ENCODE results near the gene CRYBB3.
"Not testable (repeated sequence)": the region's sequence is repeated elsewhere in the genome, so short reads cannot be mapped to it uniquely, and the experiment has no call there.

Gene CRYBB3

DNA sequence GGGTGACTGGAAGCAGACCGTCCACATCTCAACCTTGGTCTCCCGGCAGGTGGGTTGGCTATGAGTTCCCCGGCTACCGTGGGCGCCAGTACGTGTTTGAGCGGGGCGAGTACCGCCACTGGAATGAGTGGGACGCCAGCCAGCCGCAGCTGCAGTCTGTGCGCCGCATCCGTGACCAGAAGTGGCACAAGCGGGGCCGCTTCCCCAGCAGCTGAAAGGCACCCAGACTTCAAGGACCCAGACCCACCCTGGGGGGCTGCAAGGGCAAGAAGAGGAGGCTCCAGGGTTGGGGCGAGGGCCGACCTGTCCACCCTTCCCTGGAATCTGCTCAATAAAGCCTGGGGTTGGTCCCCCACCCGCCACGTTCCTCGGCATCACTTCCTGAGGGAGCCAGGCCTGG, 7.3 kb downstream of the CRYBB3 start:
- no peak for DNase-seq (ENCODE audit: low spot score)

DNA sequence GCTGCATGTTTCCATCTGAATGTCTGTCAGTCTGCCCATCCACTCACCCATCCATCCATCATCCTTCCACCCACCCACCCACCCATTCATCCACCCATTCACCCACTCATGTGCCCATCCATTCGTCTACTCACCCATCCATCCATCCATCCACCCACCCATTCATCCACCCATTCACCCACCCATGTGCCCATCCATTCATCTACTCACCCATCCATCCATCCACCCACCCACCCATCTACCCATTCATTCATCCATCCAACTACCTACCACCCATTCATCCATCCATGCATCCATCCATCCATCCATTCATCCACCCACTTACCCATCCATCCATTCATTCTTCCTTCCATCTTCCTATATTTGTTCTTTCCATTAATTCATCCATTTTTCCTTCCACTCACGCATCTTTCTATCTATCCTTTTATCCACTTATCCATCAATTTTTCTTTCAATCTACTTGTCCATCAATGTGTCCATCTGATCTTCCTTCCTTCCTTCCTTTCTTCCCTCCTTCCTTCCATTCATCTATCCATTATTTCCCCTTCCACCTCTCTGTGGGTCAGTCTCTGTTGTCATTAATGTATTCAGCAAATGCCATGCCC, 8.0 kb downstream of the CRYBB3 start:
- no peak for DNase-seq (ENCODE audit: low spot score)

DNA sequence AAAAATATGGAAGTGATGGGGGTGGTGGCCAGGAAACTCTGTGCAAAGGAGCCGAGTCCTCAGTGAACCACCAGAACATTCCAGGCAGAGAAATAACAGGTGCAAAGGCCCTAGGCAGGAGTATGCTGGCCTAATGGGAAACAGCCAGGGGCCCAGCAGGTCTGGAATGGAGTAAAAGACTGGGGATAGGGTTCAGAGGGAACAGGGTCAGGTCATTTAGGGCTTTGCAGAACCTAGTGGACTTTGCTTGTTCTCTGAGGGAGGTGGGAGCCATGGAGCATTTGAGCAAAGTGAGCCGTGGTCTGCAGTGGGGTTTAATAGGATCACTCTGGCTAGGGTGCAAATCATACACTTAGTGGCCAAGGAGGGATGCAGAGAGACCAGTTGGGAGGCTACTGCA, 8.7 kb downstream of the CRYBB3 start:
- no peak for DNase-seq (ENCODE audit: low spot score)

DNA sequence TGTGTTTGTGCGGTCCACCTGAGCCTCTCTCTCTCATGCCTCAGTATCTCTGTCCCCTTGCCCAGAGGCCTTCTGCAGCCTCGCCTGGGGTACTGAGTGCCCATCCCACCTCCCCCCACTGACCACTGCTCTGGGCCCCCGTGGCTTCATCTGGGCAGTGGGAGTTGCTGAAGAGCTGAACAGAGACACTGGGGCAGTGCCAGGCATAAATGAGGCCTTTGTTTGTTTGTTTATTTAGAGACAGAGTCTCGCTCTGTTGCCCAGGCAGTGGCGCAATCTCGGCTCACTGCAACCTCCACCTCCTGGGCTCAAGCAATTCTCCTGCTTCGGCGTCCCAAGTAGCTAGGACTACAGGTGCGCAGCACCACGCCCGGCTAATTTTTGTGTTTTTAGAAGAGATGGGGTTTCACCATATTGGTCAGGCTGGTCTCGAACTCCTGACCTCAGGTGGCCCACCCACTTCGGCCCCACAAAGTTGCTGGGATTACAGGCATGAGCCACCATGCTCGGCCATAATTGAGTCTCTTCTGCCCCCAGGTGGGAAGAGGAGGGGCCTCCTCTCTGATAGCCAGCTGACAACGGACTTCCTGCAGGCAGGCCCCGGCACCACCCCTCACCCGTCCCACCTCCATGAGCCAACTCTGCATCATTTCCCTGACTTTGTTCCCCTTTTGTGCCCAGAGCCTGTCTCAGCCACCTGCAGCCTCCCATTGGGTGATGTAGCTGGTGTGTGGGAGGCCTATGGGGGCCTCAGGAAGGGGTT, 9.3 kb downstream of the CRYBB3 start:
- no peak for DNase-seq (ENCODE audit: low spot score)

DNA sequence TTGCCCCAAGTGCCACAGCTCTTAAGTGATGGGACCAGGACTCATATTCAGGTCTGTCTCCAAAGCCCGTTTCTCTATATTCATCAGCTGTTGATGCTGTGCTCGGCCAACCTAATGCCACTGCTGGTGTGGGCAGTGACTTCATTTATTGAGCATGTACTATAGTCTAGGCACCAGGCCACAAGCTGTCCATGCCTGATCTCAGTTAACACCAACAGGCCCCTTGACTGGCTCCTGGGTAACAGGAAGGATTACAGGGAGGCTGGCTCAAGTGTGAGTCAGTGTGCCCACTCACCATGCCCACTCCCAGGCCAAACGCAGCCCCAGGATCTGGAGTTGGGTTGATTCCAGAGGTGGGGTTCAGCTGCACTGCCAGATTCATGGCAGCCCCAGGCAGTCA, 11.1 kb downstream of the CRYBB3 start:
- DNase-seq (ENCODE audit: low spot score), result no peak

DNA sequence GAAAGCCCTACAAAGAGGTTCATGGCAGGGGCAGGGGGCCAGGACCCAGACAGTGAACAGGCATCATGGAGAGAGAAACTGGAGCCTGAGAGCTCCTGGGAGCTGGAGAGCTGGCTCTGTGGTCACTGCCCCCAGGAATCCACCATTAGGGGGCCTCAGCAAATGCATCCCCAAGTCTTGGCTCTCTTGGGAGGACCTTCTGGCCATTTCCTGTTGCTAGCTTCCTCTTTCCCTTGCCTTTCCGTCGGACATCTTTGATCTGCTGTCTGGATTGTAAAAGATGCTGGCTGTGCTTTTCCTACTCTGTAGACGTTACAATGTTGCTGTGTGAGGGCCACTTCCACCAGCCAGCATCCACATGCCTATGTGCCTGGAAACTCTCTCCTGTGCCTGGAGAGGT, 12.7 kb downstream of the CRYBB3 start:
- no peak for DNase-seq (ENCODE audit: low spot score)

DNA sequence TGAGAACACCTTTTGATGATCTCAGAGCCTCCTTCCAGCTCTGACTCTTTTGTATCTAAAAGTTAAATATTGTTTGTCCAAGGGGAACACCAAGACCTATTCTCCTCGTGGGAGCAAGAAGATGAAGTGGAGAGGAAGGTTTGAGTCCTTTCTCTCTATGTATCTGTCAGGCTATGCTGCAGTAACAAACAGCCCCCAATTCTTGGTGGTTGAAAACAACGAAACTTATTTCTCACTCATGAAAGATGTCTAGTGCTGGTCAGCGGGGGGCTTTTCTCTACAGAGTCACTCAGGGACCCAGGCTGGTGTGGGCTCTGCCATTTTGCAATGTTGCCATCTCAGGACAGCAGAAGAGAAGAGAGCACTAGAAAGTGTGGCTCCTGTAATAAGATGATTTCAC, 13.6 kb downstream of the CRYBB3 start:
- DNase-seq (ENCODE audit: low spot score), result no peak

DNA sequence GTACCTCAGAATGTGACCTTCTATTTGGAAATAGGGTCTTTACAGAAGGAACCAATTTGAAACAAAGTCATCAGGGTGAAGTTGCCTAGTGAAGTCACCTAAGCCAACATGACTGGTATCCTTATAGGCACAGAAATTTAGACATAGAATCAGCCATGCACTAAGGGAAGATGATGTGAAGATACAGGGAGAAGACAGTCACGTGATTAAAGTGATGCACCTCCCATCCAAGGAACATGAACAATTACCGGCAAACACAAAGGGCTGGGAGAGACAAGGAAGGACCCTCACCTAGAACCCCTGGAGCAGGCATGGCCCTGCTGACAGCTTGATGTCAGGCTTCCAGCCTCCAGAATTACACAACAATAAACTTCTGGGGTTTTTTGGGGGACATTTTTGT, 16.6 kb downstream of the CRYBB3 start:
- no peak for DNase-seq (ENCODE audit: low spot score)

DNA sequence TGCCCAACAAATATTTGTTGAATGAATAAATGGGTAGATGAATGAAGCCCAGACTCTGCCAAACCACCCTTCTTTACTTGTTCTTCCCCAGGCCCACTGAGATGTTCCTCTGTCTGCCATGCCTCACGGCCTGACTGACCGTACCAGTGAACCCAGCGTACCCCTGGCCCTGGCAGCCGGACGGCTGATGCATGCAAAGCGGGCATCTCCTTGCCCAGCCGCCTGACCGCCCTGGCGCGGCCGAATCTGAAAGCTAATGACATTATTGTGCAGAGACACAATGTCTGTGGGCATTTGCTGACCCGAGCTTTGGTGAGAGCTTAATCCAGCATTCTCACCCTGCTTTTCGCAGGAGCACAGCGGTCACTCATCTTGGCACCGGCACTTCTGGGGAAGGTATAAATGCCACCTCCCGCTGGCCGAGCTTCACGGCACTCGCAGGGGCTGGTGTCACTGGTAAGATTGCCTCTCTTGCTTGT, 19.6 kb downstream of the CRYBB3 start, which contains the start of gene CRYBB2:
CRYBB2 (plus strand) TSS at position 429 of the 479 bp plus-strand sequence. CDS start 1,791 bp downstream, outside the sequence.
- DNase-seq (ENCODE audit: low spot score), result no peak

DNA sequence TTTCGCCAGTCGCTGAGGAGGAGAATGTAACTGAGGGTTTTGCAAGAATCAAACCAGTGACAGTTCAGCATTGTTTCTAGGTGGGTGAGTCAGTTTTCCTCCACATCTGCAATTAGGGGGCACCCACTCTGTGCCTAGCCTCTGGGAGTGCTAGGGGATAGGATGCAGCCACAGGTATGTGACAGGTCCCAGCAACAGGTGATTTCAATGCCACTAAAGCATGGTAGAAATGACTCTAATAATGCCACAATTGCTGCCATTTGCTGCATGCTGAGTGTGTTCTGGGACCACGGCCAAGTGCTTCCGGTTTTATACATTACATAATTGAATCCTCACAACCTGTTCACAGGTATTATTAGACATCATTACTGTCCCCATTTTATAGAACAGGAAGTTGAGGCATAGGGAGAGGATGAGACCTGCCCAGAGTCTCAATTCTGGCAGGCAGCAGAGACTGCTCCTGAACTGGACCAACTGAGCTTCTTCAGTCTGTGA, 20.3 kb downstream of the CRYBB3 start:
- DNase-seq (ENCODE audit: low spot score), result no peak

DNA sequence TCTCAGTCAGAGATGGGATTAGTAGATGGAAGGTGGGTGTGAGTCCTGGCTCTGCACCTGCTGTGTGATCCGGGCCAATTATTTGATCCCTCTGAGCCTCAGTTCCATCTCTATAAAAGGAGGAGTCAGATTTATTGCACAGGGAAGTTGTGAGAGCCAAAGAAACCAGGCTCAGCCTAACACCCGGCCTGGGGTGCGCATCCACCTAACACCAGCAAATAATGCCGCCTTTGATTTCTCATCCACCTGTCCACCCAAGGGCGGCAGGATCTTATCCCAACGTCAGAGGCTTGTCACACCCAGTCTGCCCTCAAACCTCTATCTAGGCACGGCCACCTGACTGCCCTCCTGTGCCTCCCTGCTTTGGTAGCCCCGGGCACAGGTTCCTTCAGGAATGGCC, 22.1 kb downstream of the CRYBB3 start:
- no peak for DNase-seq (ENCODE audit: low spot score)

DNA sequence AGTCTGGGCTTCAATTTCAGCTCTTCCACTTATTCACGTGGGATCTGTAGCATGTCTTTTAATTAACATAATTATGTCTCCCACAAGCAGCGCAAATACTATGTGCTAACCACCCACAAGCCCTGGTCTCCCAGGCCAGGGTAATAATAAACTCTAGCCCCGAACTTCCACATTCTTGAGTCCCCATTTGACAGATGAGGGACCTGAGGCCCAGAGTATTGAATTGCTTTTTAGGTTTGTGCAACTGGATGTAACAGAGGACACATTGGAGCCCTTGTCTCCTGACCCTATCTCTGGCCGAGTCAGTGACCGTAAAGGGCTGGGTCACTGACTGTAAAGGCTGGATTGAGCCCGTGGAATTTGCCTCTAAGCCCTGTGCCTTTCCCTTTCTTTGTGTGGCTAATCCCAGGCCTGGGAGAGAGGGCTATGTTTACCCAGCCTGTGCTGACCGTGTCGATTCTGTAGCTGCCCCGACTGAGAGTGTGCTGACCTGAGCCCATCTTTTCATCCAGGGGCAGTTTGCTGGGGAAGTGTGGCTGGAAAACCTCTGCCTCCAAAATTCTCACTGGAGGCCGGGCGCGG, 23.7 kb downstream of the CRYBB3 start:
- peak; percentile 64 for DNase-seq (ENCODE audit: low spot score)

DNA sequence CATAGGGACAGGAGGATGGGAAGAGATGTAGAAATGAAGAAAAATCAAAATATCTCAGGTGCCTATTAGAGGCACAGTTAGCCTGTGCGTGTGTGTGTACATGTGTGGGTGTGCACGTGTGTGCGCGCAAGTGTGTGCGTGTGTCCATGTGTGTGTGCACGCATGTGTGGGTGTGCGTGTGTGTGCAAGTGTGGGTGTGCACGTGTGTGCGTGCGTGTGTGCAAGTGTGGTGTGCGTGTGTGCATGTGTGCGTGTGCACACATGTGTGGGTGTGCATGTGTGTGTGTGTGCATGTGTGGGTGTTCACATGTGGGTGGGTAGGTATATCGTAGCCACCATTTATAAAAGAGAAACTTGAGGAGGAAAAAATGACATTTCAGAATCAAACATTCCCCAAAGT, 29.2 kb downstream of the CRYBB3 start:
- no peak for DNase-seq (ENCODE audit: low spot score)

DNA sequence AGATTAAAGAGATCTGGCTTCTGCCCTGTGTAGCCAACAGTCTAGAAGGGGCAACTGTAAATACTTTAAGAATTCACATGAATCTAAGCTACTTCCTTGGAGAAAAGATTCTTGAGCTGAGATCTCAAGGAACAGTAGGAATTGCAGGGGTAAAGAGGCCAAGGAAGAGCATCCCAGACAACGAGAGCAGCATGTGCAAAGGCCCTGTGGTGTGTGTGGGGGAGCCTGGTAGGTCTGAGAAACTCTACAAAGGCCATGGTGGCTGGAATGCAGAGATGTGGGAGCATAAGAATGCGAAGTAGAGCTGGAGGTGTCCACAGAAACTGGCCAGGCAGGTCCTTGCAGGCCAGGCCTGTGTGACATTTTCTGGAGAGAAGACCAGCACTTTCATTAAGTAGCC, 31.1 kb downstream of the CRYBB3 start:
- not testable (repeated sequence) for DNase-seq (ENCODE audit: low spot score)

DNA sequence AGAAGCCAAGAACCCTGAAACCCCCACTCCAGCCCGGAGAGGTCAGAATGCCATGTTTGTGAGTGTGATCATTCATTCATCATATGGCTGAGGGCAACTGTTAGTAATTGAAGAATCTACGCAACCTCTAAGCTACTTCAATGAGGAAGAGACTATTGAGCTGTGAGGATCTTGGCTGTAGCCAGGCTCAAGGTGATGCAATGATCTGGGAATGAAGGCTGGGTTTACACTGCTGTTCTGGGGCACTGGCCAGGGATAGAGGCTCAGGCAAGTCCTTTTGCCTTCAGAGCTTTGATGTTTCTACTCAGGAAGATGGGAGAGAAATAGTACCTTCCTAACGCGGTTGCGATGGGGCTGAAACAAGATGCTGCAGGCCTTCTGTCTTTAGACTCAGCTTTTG, 32.6 kb downstream of the CRYBB3 start:
- DNase-seq (ENCODE audit: low spot score), result no peak

DNA sequence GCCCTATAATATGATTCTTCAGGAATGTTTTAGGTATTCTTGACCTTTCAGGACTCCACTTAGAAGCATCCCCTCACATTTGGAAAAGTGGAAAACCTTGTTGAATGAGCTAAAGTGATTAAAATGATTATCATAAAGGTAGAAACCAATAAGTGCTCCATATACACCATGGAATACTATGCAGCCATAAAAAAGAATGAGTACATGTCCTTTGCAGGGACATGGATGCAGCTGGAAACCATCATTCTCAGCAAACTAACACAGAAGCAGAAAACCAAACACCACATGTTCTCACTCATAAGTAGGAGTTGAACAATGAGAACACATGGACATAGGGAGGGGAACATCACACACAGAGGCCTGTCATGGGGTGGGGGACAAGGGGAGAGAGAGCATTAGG, 34.0 kb downstream of the CRYBB3 start:
- DNase-seq (ENCODE audit: low spot score), result not testable (repeated sequence)

DNA sequence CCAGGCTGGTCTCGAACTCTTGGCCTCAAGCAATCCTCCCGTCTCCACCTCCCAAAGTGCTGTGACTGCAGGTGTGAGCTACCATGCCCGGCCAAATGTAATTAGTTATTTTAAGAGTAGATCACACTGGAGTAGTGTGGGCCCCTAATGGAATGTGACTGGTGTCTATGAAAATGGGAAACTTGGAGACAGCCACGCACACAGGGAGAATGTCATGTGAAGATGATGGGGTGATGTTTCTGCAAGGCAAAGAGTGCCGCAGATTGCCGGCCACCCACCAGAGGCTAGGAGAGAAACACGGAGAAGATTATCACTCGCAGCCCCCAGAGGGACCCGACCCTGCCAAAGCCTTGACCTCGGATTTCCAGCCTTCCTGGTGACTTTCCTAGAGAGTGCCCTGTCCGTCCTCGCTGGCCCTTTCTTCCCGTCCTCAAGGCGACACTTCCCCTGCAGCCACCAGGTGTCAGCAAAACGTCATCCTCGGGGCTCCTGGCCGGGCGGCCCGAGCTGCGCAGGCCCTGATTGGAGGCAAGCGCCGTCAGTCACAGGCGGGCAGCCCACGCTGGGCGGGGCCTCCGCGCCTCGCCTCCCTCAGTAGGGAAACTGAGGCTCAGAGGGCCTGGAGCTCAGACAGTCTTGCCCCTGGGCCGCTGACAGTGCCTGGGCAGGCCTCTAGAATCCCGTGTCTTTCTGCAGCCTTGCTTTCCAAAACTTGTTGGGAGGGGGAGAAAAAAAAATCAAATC, 36.1 kb downstream of the CRYBB3 start:
- peak; percentile 99 for DNase-seq (ENCODE audit: low spot score)

DNA sequence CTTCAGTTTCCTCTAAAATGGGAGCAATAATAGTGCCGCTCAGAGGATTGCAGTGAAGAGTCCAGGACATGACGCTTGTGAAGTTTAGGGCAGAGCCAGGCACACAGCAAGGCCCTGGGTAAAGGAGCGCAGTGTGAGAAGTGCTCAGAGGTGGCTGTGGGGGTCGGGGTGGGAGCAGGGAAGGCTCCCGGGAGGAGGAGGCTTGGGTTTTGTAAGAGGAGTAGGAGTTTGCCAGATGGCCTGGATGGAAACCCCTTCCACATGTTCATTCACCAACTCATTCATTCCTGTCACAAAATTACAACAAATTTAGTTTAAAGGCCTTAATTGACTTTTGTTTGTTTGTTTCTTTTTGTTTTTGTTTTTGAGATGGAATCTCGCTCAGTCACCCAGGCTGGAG, 36.8 kb downstream of the CRYBB3 start:
- no peak for DNase-seq (ENCODE audit: low spot score)

DNA sequence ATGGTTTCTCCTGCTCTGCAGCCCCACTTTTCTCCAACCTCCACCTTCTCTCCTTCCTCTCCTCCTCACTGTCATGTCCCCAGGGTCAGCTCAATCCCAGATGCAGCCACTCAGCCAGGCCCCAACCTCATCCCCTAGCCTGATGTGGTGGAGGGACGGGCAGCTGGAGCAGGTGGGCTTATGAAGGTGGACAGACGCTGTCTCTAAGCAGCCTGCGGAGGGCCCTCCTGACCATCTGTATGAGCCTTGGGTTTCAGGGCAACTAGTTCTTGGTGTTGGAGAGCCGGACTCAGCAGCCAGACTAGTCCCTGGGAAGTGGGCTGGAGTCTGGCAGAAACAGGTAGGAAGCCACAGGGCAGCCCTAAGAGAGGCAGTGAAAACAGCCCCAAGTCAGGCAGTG, 37.8 kb downstream of the CRYBB3 start:
- no peak for DNase-seq (ENCODE audit: low spot score)

DNA sequence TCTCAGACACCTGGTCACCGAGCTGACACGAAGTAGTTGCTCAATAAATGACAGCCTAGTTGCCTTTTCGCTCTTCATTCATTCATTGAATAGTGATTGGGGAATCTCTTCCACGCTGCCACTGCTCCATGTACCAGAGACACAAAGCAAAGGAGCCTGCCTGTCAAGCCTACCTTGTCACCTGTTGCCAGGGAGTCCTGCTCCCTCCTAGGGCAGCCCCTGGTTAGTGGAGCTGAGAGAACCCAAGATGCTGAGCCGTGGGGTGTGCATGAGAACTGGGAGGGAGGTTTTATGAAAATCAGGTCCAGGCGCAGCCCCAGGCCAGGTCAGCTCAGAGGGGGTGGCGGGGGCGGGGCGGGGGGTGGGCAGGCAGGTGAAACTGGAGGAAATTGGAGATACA, 38.4 kb downstream of the CRYBB3 start:
- DNase-seq (ENCODE audit: low spot score), result not testable (repeated sequence)

DNA sequence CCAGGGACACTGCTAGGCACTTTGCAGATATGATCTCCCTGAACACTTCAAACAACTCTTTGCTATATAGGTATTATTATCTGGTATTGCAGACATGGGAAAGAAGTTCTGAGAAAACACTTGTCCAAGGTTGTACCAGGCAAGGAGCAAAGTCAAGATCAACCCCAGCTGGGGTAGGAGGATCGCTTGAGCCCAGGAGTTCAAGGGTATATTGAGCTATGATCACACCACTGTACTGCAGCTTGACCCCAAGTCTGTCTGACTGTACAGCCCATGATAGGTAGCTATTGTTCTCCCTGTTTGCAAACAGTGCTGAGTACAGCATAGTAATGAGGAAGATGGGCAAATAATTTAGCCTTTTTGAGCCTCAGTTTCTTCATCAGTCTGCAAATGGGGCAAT, 55.5 kb downstream of the CRYBB3 start:
- not testable (repeated sequence) for DNase-seq (ENCODE audit: low spot score)
